ENCODE results near the gene RTEL1. TPM values are rescaled to one million over a fixed set of nuclear protein-coding genes. Genes with fewer than 3 reads are reported as not detected.

RTEL1 gene
- total and polyA plus RNA-seq, 9 of the 15 experiments (the other 6 are each of a cell fraction or from before 2014, with no cell fraction given): 0.36 to 61.0 (median 17.9) TPM

DNA sequence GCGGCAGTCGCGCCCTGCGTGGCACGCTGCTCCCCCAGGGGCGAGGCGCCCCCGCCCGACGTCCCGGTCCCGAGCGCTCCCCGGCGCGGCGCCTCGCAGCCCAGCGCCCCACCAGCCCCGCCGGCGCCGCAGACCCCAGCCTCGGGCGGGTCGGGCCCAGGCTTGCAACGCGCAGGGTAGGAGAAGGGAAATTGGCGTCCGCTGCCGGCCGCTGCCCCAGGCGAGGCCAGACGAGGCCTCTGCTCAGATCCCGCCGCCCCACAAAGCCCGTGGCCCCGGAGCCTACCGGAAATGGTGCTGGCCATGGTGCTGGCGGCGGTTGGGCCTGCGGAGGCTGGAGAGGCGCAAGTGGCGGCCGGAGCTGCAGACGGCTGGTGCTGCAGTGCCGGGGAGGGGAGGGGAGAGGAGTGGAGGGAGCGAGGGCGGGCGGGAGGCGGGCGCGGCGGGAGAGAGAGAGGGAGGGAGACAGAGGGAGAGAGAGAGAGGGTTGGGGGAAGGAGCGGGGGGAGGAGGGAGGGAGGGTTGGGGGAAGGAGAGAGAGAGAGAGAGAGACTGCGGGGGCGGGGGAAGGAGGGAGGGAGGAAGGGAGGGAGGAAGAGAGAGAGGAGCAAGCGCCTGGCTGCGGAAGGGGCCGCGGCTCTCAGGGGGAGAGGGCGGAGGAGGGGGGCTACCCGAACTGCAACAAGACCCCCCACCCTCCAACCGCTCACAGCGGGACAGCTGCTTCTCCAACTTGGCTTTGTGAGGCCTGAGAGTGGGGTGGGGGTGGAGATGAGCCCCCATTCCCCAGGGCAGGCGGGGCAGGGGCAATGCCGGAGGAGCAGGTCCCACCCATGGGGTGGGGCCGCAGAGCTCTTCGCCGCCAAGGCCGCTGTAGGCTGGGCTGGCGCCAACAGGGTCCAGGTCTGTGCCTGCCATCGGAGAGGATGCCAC, 4.8 kb upstream of the RTEL1 start, which contains the start of gene STMN3 (continued):
- TF ChIP-seq CCAR2 (IDR thresholded peaks at IDR 0.05; ENCODE audit: low read depth, low read length) (no peak), RHOXF2B (CRISPR knock-in tag; conservative IDR thresholded peaks at IDR 0.05) (no peak), ZNF324 (CRISPR knock-in tag; IDR thresholded peaks at IDR 0.05) (no peak), DDX20 (tag; IDR thresholded peaks at IDR 0.05; ENCODE audit: low read depth) (no peak), ZNF583 (CRISPR knock-in tag; IDR thresholded peaks at IDR 0.05) (peak; percentile 17; the same call in 1 of the 2 replicates), KLF10 (CRISPR knock-in tag; IDR thresholded peaks at IDR 0.05) (no peak), NCOA2 (IDR thresholded peaks at IDR 0.05; ENCODE audit: partially characterized antibody in 2 of 2) (no peak), BCL6 (CRISPR knock-in tag; IDR thresholded peaks at IDR 0.05) (no peak), CBX8 (IDR thresholded peaks at IDR 0.05; ENCODE audit: borderline replicate concordance, extremely low read depth, low read depth, low read length, poor library complexity, severe bottlenecking) (no peak), ZNF696 (CRISPR knock-in tag; conservative IDR thresholded peaks at IDR 0.05) (no peak), ZNF133 (CRISPR knock-in tag; IDR thresholded peaks at IDR 0.05) (no peak), ZC3H4 (CRISPR knock-in tag; IDR thresholded peaks at IDR 0.05; ENCODE audit: borderline replicate concordance) (no peak), EHMT2 (IDR thresholded peaks at IDR 0.05) (peak; percentile 99), BRD9 (IDR thresholded peaks at IDR 0.05; ENCODE audit: low read depth, partially characterized antibody) (no peak), MAFG (tag; conservative IDR thresholded peaks at IDR 0.05) (no peak), SP1 (CRISPR knock-in tag; IDR thresholded peaks at IDR 0.05) (peak; percentile 51; the same call in 1 of the 2 replicates), ZNF644 (tag; IDR thresholded peaks at IDR 0.05; ENCODE audit: low read depth) (0 out of 2 replicates have a peak, but pooled peaks have one; percentile 22), ZSCAN32 (CRISPR knock-in tag; IDR thresholded peaks at IDR 0.05) (no peak), NFRKB (IDR thresholded peaks at IDR 0.05; ENCODE audit: low read depth) (no peak), RFX5 (IDR thresholded peaks at IDR 0.05; ENCODE audit: low read depth, low read length) (no peak), ZNF311 (CRISPR knock-in tag; IDR thresholded peaks at IDR 0.05) (no peak)
- TF ChIP-seq, protein P1, sequence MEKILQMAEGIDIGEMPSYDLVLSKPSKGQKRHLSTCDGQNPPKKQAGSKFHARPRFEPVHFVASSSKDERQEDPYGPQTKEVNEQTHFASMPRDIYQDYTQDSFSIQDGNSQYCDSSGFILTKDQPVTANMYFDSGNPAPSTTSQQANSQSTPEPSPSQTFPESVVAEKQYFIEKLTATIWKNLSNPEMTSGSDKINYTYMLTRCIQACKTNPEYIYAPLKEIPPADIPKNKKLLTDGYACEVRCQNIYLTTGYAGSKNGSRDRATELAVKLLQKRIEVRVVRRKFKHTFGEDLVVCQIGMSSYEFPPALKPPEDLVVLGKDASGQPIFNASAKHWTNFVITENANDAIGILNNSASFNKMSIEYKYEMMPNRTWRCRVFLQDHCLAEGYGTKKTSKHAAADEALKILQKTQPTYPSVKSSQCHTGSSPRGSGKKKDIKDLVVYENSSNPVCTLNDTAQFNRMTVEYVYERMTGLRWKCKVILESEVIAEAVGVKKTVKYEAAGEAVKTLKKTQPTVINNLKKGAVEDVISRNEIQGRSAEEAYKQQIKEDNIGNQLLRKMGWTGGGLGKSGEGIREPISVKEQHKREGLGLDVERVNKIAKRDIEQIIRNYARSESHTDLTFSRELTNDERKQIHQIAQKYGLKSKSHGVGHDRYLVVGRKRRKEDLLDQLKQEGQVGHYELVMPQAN (IDR thresholded peaks at IDR 0.05; ENCODE audit: borderline replicate concordance): peak; percentile 92
- TF ChIP-seq, protein P2, sequence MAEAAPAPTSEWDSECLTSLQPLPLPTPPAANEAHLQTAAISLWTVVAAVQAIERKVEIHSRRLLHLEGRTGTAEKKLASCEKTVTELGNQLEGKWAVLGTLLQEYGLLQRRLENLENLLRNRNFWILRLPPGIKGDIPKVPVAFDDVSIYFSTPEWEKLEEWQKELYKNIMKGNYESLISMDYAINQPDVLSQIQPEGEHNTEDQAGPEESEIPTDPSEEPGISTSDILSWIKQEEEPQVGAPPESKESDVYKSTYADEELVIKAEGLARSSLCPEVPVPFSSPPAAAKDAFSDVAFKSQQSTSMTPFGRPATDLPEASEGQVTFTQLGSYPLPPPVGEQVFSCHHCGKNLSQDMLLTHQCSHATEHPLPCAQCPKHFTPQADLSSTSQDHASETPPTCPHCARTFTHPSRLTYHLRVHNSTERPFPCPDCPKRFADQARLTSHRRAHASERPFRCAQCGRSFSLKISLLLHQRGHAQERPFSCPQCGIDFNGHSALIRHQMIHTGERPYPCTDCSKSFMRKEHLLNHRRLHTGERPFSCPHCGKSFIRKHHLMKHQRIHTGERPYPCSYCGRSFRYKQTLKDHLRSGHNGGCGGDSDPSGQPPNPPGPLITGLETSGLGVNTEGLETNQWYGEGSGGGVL (CRISPR knock-in tag; IDR thresholded peaks at IDR 0.05): no peak
- TF ChIP-seq, protein P3, sequence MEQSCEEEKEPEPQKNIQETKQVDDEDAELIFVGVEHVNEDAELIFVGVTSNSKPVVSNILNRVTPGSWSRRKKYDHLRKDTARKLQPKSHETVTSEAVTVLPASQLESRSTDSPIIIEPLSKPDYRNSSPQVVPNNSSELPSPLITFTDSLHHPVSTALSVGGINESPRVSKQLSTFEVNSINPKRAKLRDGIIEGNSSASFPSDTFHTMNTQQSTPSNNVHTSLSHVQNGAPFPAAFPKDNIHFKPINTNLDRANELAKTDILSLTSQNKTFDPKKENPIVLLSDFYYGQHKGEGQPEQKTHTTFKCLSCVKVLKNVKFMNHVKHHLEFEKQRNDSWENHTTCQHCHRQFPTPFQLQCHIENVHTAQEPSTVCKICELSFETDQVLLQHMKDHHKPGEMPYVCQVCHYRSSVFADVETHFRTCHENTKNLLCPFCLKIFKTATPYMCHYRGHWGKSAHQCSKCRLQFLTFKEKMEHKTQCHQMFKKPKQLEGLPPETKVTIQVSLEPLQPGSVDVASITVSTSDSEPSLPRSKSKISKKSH (CRISPR knock-in tag; IDR thresholded peaks at IDR 0.05): no peak
